Measurements from ENCODE around the gene CBX2. TPM values are rescaled to one million over a fixed set of nuclear protein-coding genes. Genes with fewer than 3 reads are reported as not detected.

Gene CBX2
- total RNA-seq, 6 experiments from 2014 or later = 0.75 to 2.0 (median 1.4) TPM

- Mint-ChIP-seq H3K4me3 (peak overlapping the region; percentile 29; the same call in 1 of the 2 replicates), H3K4me1 (ENCODE audit: low read depth) (no peaks in the 10 kb centered on the region; the same call in 1 of the 2 replicates), H3K27me3 (ENCODE audit: insufficient read depth) (peaks cover 49% of the 10 kb centered on the region), H3K27ac (no peak overlapping the region), H3K9me3 (no peaks in the 10 kb centered on the region), H3K36me3 (ENCODE audit: low read depth) (no peaks in the 10 kb centered on the region)
- TF ChIP-seq CTCF (IDR thresholded peaks at IDR 0.05) = no peak
- no peak for DNase-seq
Measured at GRCh38 chr17:79776376-79777119, 1.4 kb upstream of the CBX2 start.

- H3K36me3 Mint-ChIP-seq (ENCODE audit: low read depth) = no peaks in the 10 kb centered on the region
- DNase-seq = peak; percentile 19
- no peaks in the 10 kb centered on the region for H3K9me3 Mint-ChIP-seq
- H3K4me1 Mint-ChIP-seq (ENCODE audit: low read depth) = no peaks in the 10 kb centered on the region; the same call in 1 of the 2 replicates
- no peak overlapping the region for H3K27ac Mint-ChIP-seq
- peak; percentile 51 for TF ChIP-seq CTCF (IDR thresholded peaks at IDR 0.05)
- H3K27me3 Mint-ChIP-seq (ENCODE audit: insufficient read depth) = peaks cover 45% of the 10 kb centered on the region
- H3K4me3 Mint-ChIP-seq = peak overlapping the region; percentile 56
Measured at GRCh38 chr17:79777120-79777893, 641 bp upstream of the CBX2 start.

DNA sequence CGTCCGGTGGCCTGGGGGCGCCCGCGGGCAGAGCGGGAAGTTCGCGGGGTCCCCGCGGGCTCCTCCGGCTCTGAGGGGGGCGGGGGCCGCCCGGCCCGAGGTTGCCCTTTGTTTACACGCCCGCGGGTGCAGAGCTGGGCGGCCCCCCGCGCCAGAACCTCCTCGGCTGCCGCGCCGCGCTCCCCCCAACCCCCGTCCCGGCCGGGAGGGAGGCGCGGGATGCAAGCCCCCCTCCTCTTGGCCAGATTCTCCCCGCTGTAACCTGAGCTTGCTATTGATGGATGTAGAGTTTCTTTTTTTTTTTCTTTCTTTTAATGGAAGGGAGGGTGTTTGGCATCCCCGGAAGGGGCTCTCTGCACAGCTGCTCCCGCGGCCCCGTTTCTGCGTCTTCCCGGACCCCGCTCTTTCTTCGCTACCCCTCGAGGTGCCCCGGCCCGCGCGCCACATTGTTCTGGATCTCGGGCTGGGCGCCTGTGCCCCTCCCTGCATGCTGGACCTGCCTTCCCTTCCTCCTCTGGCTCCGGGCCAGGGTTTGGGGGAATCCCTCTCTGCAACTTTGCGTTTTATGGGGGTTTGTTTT, 646 bp downstream of the CBX2 start:
- no peaks in the 10 kb centered on the region for H3K9me3 Mint-ChIP-seq
- peak overlapping the region; percentile 80 for H3K4me3 Mint-ChIP-seq
- H3K36me3 Mint-ChIP-seq (ENCODE audit: low read depth) = no peaks in the 10 kb centered on the region
- TF ChIP-seq CTCF (IDR thresholded peaks at IDR 0.05) = peak; percentile 16; the same call in 1 of the 2 replicates
- no peak for DNase-seq
- no peaks in the 10 kb centered on the region; the same call in 1 of the 2 replicates for H3K4me1 Mint-ChIP-seq (ENCODE audit: low read depth)
- H3K27me3 Mint-ChIP-seq (ENCODE audit: insufficient read depth) = peaks cover 39% of the 10 kb centered on the region
- H3K27ac Mint-ChIP-seq = no peak overlapping the region; the same call in 1 of the 2 replicates

DNA sequence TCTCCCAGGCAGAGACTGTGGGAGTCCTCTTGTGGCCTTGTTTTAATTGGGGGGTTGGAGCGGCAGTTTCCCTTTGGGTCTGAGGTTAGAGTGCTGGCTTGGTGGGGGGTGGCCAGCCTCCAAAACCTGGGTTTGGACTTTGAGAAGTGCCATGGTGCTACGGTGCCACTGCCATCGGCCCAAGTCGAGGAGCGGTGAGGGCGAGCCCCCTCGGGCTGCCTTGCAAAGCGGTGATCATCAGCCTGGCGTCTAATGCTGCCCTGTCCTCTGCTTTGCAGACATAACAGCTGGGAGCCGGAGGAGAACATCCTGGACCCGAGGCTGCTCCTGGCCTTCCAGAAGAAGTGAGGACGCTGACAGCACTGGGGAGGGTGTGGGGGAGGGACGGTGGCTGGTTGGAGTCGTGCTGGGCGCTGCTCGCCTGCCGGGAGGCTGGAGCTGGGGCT, 1.2 kb downstream of the CBX2 start:
- H3K27ac Mint-ChIP-seq = no peak overlapping the region
- DNase-seq = no peak
- TF ChIP-seq CTCF (IDR thresholded peaks at IDR 0.05) = no peak
- H3K4me3 Mint-ChIP-seq = peak overlapping the region; percentile 80
- no peaks in the 10 kb centered on the region for H3K36me3 Mint-ChIP-seq (ENCODE audit: low read depth)
- no peaks in the 10 kb centered on the region; the same call in 1 of the 2 replicates for H3K4me1 Mint-ChIP-seq (ENCODE audit: low read depth)
- peaks cover 34% of the 10 kb centered on the region for H3K27me3 Mint-ChIP-seq (ENCODE audit: insufficient read depth)
- no peaks in the 10 kb centered on the region for H3K9me3 Mint-ChIP-seq

DNA sequence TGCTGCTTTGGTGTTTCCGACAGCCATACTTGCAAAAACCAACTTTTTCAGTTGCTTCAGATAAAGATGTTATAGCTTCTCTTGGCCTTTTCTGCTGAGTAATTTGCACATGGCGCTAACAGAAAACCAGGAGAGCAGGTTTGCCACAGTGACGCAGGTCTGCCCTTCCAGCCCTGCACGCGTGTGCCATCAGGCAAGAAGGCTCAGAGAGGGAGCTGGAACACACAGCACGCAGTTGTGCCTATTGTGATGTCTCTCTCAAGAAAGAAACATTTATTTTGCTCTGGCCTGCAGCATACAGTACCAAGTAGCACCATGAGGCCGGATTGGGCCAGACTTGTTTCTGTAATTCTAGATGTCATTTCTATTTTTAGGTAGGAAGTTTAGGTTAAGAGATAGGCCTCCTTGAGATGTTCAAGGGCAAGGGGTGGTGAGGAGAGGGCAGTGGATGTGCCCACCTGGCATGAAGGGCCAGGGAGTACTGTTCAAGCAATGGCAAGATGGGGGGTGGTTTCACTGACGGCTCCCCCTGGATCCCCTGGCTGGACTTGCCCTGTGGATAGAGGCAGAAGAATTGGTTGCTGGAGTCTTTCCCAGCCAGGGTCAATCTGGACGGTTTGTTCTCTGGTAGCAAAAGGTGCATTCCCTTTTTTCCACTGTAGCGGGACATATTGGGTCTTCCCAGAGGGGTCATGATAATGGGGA, 1.9 kb downstream of the CBX2 start:
- Mint-ChIP-seq H3K27ac (no peak overlapping the region), H3K36me3 (ENCODE audit: low read depth) (no peaks in the 10 kb centered on the region), H3K9me3 (no peaks in the 10 kb centered on the region), H3K4me3 (no peak overlapping the region), H3K27me3 (ENCODE audit: insufficient read depth) (peaks cover 27% of the 10 kb centered on the region), H3K4me1 (ENCODE audit: low read depth) (no peaks in the 10 kb centered on the region; the same call in 1 of the 2 replicates)
- no peak for DNase-seq
- TF ChIP-seq CTCF (IDR thresholded peaks at IDR 0.05) = no peak

Data from HFFc6 (cell line).